Osteoblast (primary cell): ENCODE data around the gene DIS3L2. TPM values are rescaled to one million over a fixed set of nuclear protein-coding genes. Genes with fewer than 3 reads are reported as not detected.

Experiments used
- DNase-seq: peaks from one replicate; pipeline ENCODE4 v3.0.0; 2011; ENCODE audit warnings: low spot score, mixed read lengths; ENCODE audit not compliant: insufficient read length; ENCODE audit errors: missing footprints
- H2AFZ ChIP-seq: 2 replicates; pipeline ENCODE4 v1.6.0; 2011; ENCODE audit warnings: mild to moderate bottlenecking, low read length
- H3K27ac ChIP-seq: 2 replicates; pipeline ENCODE4 v1.5.1; 2011; ENCODE audit warnings: mild to moderate bottlenecking, low read depth, low read length, moderate library complexity
- H3K27me3 ChIP-seq: 2 replicates; pipeline ENCODE4 v1.6.0; 2012; ENCODE audit warnings: mild to moderate bottlenecking, control low read depth, inconsistent platforms, low read length, moderate library complexity; ENCODE audit not compliant: insufficient read depth
- H3K36me3 ChIP-seq: 2 replicates; pipeline ENCODE4 v1.5.1; 2011; ENCODE audit warnings: mild to moderate bottlenecking, low read length, control low read depth, moderate library complexity; ENCODE audit not compliant: insufficient read depth
- H3K4me1 ChIP-seq: 2 replicates; pipeline ENCODE4 v1.5.1; 2011; ENCODE audit warnings: mild to moderate bottlenecking, low read length, control low read depth, moderate library complexity; ENCODE audit not compliant: insufficient read depth
- H3K4me2 ChIP-seq: 2 replicates; pipeline ENCODE4 v1.6.0; 2011; ENCODE audit warnings: mild to moderate bottlenecking, low read length; ENCODE audit not compliant: insufficient read depth
- H3K4me3 ChIP-seq: fragments of 200-600 bp; sonication (generic); 3 replicates; pipeline ENCODE4 v1.5.1; 2012; ENCODE audit warnings: mild to moderate bottlenecking, low read length, inconsistent platforms; ENCODE audit not compliant: insufficient read depth
- H3K79me2 ChIP-seq: 2 replicates; pipeline ENCODE4 v1.6.0; 2012; ENCODE audit warnings: mild to moderate bottlenecking, low read length, control low read depth, inconsistent platforms; ENCODE audit not compliant: insufficient read depth
- H3K9me3 ChIP-seq: 2 replicates; pipeline ENCODE4 v1.5.1; 2011; ENCODE audit warnings: low read depth, low read length, control low read depth
- H4K20me1 ChIP-seq: 2 replicates; pipeline ENCODE4 v1.6.0; 2012; ENCODE audit warnings: mild to moderate bottlenecking, low read length, control low read depth; ENCODE audit not compliant: insufficient read depth
- total RNA-seq: library from RNA; depleted of rRNA; stranded (reverse); fragments of >200 nt; gene quantifications from 2 replicates; pipeline ENCODE4 v1.2.3, GENCODE V29; 2012
- TF ChIP-seq, protein P1 (sequence below): IDR thresholded peaks from 2 replicates; pipeline ENCODE4 v1.5.1; 2011; ENCODE audit warnings: mild to moderate bottlenecking, low read depth, low read length, moderate library complexity; ENCODE audit errors: extremely low read depth

The DIS3L2 gene
- total RNA-seq, 1 donor = 28.2 TPM

DNA sequence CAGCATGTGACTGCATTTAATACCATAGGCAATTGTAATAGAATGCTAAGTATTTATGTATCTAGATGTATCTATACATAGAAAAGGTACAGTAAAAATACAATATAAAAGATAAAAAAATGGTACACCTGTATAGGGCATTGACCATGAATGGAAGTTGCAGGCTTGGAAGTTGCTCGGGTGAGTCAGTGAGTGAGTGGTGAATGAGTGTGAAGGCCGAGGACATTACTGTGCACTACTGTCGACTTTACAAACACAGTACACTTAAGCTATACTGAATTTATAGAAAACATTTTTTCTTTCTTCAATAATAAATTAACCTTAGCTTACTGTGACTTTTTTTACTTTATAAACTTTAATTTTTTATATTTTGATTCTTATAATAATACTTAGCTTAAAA, 8.9 kb downstream of the DIS3L2 start:
- no peaks in the 10 kb centered on the region for H3K27me3 ChIP-seq
- H2AFZ ChIP-seq = no peak overlapping the region
- H3K4me1 ChIP-seq = no peaks in the 10 kb centered on the region
- no peaks in the 10 kb centered on the region for H3K36me3 ChIP-seq
- no peak overlapping the region for H3K4me2 ChIP-seq
- no peaks in the 10 kb centered on the region for H3K9me3 ChIP-seq
- TF ChIP-seq, protein P1, sequence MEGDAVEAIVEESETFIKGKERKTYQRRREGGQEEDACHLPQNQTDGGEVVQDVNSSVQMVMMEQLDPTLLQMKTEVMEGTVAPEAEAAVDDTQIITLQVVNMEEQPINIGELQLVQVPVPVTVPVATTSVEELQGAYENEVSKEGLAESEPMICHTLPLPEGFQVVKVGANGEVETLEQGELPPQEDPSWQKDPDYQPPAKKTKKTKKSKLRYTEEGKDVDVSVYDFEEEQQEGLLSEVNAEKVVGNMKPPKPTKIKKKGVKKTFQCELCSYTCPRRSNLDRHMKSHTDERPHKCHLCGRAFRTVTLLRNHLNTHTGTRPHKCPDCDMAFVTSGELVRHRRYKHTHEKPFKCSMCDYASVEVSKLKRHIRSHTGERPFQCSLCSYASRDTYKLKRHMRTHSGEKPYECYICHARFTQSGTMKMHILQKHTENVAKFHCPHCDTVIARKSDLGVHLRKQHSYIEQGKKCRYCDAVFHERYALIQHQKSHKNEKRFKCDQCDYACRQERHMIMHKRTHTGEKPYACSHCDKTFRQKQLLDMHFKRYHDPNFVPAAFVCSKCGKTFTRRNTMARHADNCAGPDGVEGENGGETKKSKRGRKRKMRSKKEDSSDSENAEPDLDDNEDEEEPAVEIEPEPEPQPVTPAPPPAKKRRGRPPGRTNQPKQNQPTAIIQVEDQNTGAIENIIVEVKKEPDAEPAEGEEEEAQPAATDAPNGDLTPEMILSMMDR = no peak
- peaks cover 59% of the 10 kb centered on the region for H3K79me2 ChIP-seq
- no peak overlapping the region for H3K4me3 ChIP-seq
- peaks cover 20% of the 10 kb centered on the region for H4K20me1 ChIP-seq
- no peak for DNase-seq
- H3K27ac ChIP-seq = no peak overlapping the region

DNA sequence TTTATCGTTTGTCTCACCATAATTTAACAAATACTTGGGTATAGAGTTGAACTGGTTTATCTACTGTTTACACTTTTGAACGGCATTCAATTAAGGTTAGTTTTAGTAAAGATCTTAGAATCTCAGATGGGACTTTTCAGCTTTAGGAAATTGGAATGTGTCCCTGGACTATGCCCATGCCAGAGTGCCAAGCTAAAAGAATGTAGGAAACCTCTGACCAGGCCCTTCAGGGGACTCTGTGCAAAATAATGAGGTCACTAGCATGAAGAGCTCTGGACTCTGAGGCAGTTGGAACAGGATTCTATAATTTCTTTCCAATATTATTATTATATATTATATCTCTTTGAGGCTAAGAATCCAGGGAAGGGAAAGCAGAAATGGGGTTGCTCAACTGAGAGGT, 13.5 kb downstream of the DIS3L2 start:
- Histone ChIP-seq H3K4me3 (no peak overlapping the region), H3K79me2 (peaks cover 35% of the 10 kb centered on the region), H3K9me3 (no peaks in the 10 kb centered on the region), H3K4me1 (no peaks in the 10 kb centered on the region), H4K20me1 (peaks cover 5% of the 10 kb centered on the region), H3K27me3 (no peaks in the 10 kb centered on the region), H3K27ac (no peak overlapping the region), H2AFZ (no peak overlapping the region), H3K4me2 (no peak overlapping the region), H3K36me3 (no peaks in the 10 kb centered on the region)
- no peak for DNase-seq
- TF ChIP-seq, protein P1 = no peak

DNA sequence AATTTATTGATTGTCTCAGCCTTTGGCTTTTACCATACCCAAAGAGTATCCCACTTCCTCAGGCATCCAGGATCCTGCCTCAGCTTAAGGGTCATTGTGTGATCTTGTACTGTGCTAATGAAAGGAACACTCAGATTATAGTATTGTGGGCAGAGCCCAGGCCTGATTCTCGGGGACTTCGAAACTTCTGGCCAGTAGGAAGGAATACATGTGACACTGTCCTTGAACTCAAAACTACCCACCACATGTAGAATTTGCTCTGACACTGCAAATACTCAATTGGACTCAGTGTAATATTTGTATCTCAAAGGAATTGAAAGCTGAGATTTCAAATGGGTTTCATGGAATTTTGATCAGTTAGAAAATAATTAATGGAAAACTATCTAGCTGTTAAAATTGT, 15.9 kb downstream of the DIS3L2 start:
- no peak overlapping the region for H3K4me2 ChIP-seq
- no peak overlapping the region for H3K27ac ChIP-seq
- no peaks in the 10 kb centered on the region for H3K36me3 ChIP-seq
- no peak overlapping the region for H3K4me3 ChIP-seq
- H3K9me3 ChIP-seq = no peaks in the 10 kb centered on the region
- TF ChIP-seq, protein P1 = no peak
- no peak for DNase-seq
- H2AFZ ChIP-seq = no peak overlapping the region
- peaks cover 2% of the 10 kb centered on the region for H4K20me1 ChIP-seq
- H3K79me2 ChIP-seq = peaks cover 34% of the 10 kb centered on the region
- no peaks in the 10 kb centered on the region for H3K4me1 ChIP-seq
- H3K27me3 ChIP-seq = no peaks in the 10 kb centered on the region

DNA sequence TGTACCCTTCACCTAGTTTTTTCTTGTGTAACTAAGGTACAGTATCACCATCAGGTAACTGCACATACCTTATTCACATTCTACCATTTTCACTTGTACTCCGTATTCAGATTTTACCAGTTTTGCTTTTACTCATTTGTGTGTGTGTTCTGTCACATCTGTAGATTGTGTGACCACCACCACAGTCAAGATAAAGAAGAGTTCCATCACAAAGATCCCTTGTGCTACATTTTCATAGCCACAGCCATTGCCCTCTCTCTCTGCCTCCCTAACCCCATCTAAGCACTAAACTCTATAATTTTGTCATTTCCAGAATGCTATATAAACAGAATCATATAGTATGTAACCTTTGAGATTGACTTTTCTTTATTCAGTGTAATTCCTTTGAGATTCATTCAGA, 23.5 kb downstream of the DIS3L2 start:
- TF ChIP-seq, protein P1 = no peak
- no peak overlapping the region for H3K27ac ChIP-seq
- peaks cover 32% of the 10 kb centered on the region for H4K20me1 ChIP-seq
- H3K4me2 ChIP-seq = no peak overlapping the region
- DNase-seq = no peak
- H2AFZ ChIP-seq = no peak overlapping the region
- H3K79me2 ChIP-seq = peaks cover 74% of the 10 kb centered on the region
- no peak overlapping the region for H3K4me3 ChIP-seq
- H3K27me3 ChIP-seq = no peaks in the 10 kb centered on the region
- no peaks in the 10 kb centered on the region for H3K4me1 ChIP-seq
- H3K9me3 ChIP-seq = no peaks in the 10 kb centered on the region
- no peaks in the 10 kb centered on the region for H3K36me3 ChIP-seq
